ENCODE results near the gene AGBL4.

The AGBL4 gene

GRCh38 chr1:48566492-48566891 is 1457.3 kb downstream of the AGBL4 start:
- H2AK5ac ChIP-seq (ENCODE audit: low read length, severe bottlenecking) = no peak overlapping the region
- H4K91ac ChIP-seq (ENCODE audit: low read length) = no peak overlapping the region
- H3K18ac ChIP-seq (ENCODE audit: low read depth in 1 of 2, low read length in 2 of 2) = no peak overlapping the region
- H3K4me3 ChIP-seq (ENCODE audit: insufficient read depth in 1 of 2, low read depth in 1 of 2, low read length in 2 of 2) = no peak overlapping the region
- DNase-seq = no peak
- WGBS = 62% methylated on average over 2 of the region's 2 CpGs
- no peaks in the 10 kb centered on the region for H3K4me1 ChIP-seq (ENCODE audit: control insufficient read depth, insufficient read depth, low read depth, low read length)
- no peaks in the 10 kb centered on the region for H3K9me3 ChIP-seq (ENCODE audit: control insufficient read depth, low read length)
- H2BK120ac ChIP-seq (ENCODE audit: low read depth, low read length) = no peak overlapping the region
- H2BK5ac ChIP-seq (ENCODE audit: low read depth, low read length, poor library complexity, severe bottlenecking) = no peak overlapping the region
- no peaks in the 10 kb centered on the region for H3K36me3 ChIP-seq (ENCODE audit: control insufficient read depth in 1 of 2, insufficient read depth in 2 of 2, low read depth in 1 of 2, low read length in 2 of 2)
- no peak overlapping the region for H3K4me2 ChIP-seq (ENCODE audit: low read length, poor library complexity, severe bottlenecking)
- H3K27ac ChIP-seq (ENCODE audit: low read length, poor library complexity, severe bottlenecking) = no peak overlapping the region
- H3K79me1 ChIP-seq (replicated peaks; ENCODE audit: low read length, poor library complexity, severe bottlenecking) = no peaks in the 10 kb centered on the region
- no peak overlapping the region for H4K8ac ChIP-seq (ENCODE audit: low read length)
- no peak overlapping the region for H2AFZ ChIP-seq (ENCODE audit: low read depth, low read length)
- no peak overlapping the region for H2BK15ac ChIP-seq (ENCODE audit: low read depth, poor library complexity, severe bottlenecking)
- H3K23ac ChIP-seq (ENCODE audit: low read length in 2 of 2) = no peak overlapping the region
- no peak overlapping the region for H2BK12ac ChIP-seq (ENCODE audit: low read length in 2 of 2)
- H3K4ac ChIP-seq (ENCODE audit: low read depth in 1 of 2, low read length in 2 of 2) = no peak overlapping the region
- H3K14ac ChIP-seq (ENCODE audit: low read length in 2 of 2) = no peak overlapping the region
- no peak overlapping the region for H3K9ac ChIP-seq (ENCODE audit: low read length)
- peaks cover 4 to 11% of the 10 kb centered on the region in 2 experiments for H3K27me3 ChIP-seq (ENCODE audit: control insufficient read depth in 1 of 2, insufficient read depth in 1 of 2, low read length in 2 of 2)

- H4K8ac ChIP-seq (ENCODE audit: low read length) = no peak overlapping the region
- H3K23ac ChIP-seq (ENCODE audit: low read length in 2 of 2) = no peak overlapping the region
- no peak overlapping the region for H3K18ac ChIP-seq (ENCODE audit: low read depth in 1 of 2, low read length in 2 of 2)
- no peak overlapping the region for H2BK15ac ChIP-seq (ENCODE audit: low read depth, poor library complexity, severe bottlenecking)
- no peak overlapping the region for H3K27ac ChIP-seq (ENCODE audit: low read length, poor library complexity, severe bottlenecking)
- H3K4ac ChIP-seq (ENCODE audit: low read depth in 1 of 2, low read length in 2 of 2) = no peak overlapping the region
- no peak overlapping the region for H3K9ac ChIP-seq (ENCODE audit: low read length)
- H4K91ac ChIP-seq (ENCODE audit: low read length) = no peak overlapping the region
- WGBS = 42% methylated on average over 1 of the region's 1 CpG
- H3K4me2 ChIP-seq (ENCODE audit: low read length, poor library complexity, severe bottlenecking) = no peak overlapping the region
- H2BK12ac ChIP-seq (ENCODE audit: low read length in 2 of 2) = no peak overlapping the region
- peaks cover 0 to 11% of the 10 kb centered on the region in 2 experiments for H3K27me3 ChIP-seq (ENCODE audit: control insufficient read depth in 1 of 2, insufficient read depth in 1 of 2, low read length in 2 of 2)
- H3K36me3 ChIP-seq (ENCODE audit: control insufficient read depth in 1 of 2, insufficient read depth in 2 of 2, low read depth in 1 of 2, low read length in 2 of 2) = no peaks in the 10 kb centered on the region
- no peak overlapping the region for H2BK120ac ChIP-seq (ENCODE audit: low read depth, low read length)
- no peaks in the 10 kb centered on the region for H3K4me1 ChIP-seq (ENCODE audit: control insufficient read depth, insufficient read depth, low read depth, low read length)
- no peak overlapping the region for H2BK5ac ChIP-seq (ENCODE audit: low read depth, low read length, poor library complexity, severe bottlenecking)
- H3K4me3 ChIP-seq (ENCODE audit: insufficient read depth in 1 of 2, low read depth in 1 of 2, low read length in 2 of 2) = no peak overlapping the region
- no peak overlapping the region for H2AK5ac ChIP-seq (ENCODE audit: low read length, severe bottlenecking)
- H3K14ac ChIP-seq (ENCODE audit: low read length in 2 of 2) = no peak overlapping the region
- DNase-seq = no peak
- H2AFZ ChIP-seq (ENCODE audit: low read depth, low read length) = no peak overlapping the region
- no peaks in the 10 kb centered on the region for H3K79me1 ChIP-seq (replicated peaks; ENCODE audit: low read length, poor library complexity, severe bottlenecking)
- H3K9me3 ChIP-seq (ENCODE audit: control insufficient read depth, low read length) = no peaks in the 10 kb centered on the region
Measured at GRCh38 chr1:48563021-48563420, 1460.7 kb downstream of the AGBL4 start.

- H3K4me2 ChIP-seq (ENCODE audit: low read length, poor library complexity, severe bottlenecking) = no peak overlapping the region
- no peak overlapping the region for H4K91ac ChIP-seq (ENCODE audit: low read length)
- H3K9me3 ChIP-seq (ENCODE audit: control insufficient read depth, low read length) = no peaks in the 10 kb centered on the region
- H3K36me3 ChIP-seq (ENCODE audit: control insufficient read depth in 1 of 2, insufficient read depth in 2 of 2, low read depth in 1 of 2, low read length in 2 of 2) = no peaks in the 10 kb centered on the region
- no peak overlapping the region for H4K8ac ChIP-seq (ENCODE audit: low read length)
- no peak for DNase-seq
- no peak overlapping the region for H2AK5ac ChIP-seq (ENCODE audit: low read length, severe bottlenecking)
- peaks cover 0 to 16% of the 10 kb centered on the region in 2 experiments for H3K27me3 ChIP-seq (ENCODE audit: control insufficient read depth in 1 of 2, insufficient read depth in 1 of 2, low read length in 2 of 2)
- H3K79me1 ChIP-seq (replicated peaks; ENCODE audit: low read length, poor library complexity, severe bottlenecking) = no peaks in the 10 kb centered on the region
- no peak overlapping the region for H2BK12ac ChIP-seq (ENCODE audit: low read length in 2 of 2)
- no peak overlapping the region for H2AFZ ChIP-seq (ENCODE audit: low read depth, low read length)
- no peak overlapping the region for H3K9ac ChIP-seq (ENCODE audit: low read length)
- no peaks in the 10 kb centered on the region for H3K4me1 ChIP-seq (ENCODE audit: control insufficient read depth, insufficient read depth, low read depth, low read length)
- no peak overlapping the region for H3K27ac ChIP-seq (ENCODE audit: low read length, poor library complexity, severe bottlenecking)
- H3K4ac ChIP-seq (ENCODE audit: low read depth in 1 of 2, low read length in 2 of 2) = no peak overlapping the region
- 86% methylated on average over 1 of the region's 1 CpG for WGBS
- no peak overlapping the region for H2BK5ac ChIP-seq (ENCODE audit: low read depth, low read length, poor library complexity, severe bottlenecking)
- H2BK15ac ChIP-seq (ENCODE audit: low read depth, poor library complexity, severe bottlenecking) = no peak overlapping the region
- H3K4me3 ChIP-seq (ENCODE audit: insufficient read depth in 1 of 2, low read depth in 1 of 2, low read length in 2 of 2) = no peak overlapping the region
- no peak overlapping the region for H2BK120ac ChIP-seq (ENCODE audit: low read depth, low read length)
- H3K18ac ChIP-seq (ENCODE audit: low read depth in 1 of 2, low read length in 2 of 2) = no peak overlapping the region
- H3K14ac ChIP-seq (ENCODE audit: low read length in 2 of 2) = no peak overlapping the region
- no peak overlapping the region for H3K23ac ChIP-seq (ENCODE audit: low read length in 2 of 2)
Measured at GRCh38 chr1:48561444-48561843, 1462.3 kb downstream of the AGBL4 start.

- Histone ChIP-seq H3K4me2 (ENCODE audit: low read length, poor library complexity, severe bottlenecking) (no peak overlapping the region), H4K8ac (ENCODE audit: low read length) (no peak overlapping the region), H2AK5ac (ENCODE audit: low read length, severe bottlenecking) (no peak overlapping the region), H3K9ac (ENCODE audit: low read length) (no peak overlapping the region), H3K4me3 (ENCODE audit: insufficient read depth in 1 of 2, low read depth in 1 of 2, low read length in 2 of 2) (no peak overlapping the region), H2BK12ac (ENCODE audit: low read length in 2 of 2) (no peak overlapping the region), H3K14ac (ENCODE audit: low read length in 2 of 2) (no peak overlapping the region), H3K79me1 (replicated peaks; ENCODE audit: low read length, poor library complexity, severe bottlenecking) (no peaks in the 10 kb centered on the region), H3K23ac (ENCODE audit: low read length in 2 of 2) (no peak overlapping the region), H2BK15ac (ENCODE audit: low read depth, poor library complexity, severe bottlenecking) (no peak overlapping the region), H3K27ac (ENCODE audit: low read length, poor library complexity, severe bottlenecking) (no peak overlapping the region), H4K91ac (ENCODE audit: low read length) (no peak overlapping the region), H2BK5ac (ENCODE audit: low read depth, low read length, poor library complexity, severe bottlenecking) (no peak overlapping the region), H3K18ac (ENCODE audit: low read depth in 1 of 2, low read length in 2 of 2) (no peak overlapping the region), H2BK120ac (ENCODE audit: low read depth, low read length) (no peak overlapping the region), H3K36me3 (ENCODE audit: control insufficient read depth in 1 of 2, insufficient read depth in 2 of 2, low read depth in 1 of 2, low read length in 2 of 2) (no peaks in the 10 kb centered on the region), H3K4ac (ENCODE audit: low read depth in 1 of 2, low read length in 2 of 2) (no peak overlapping the region), H2AFZ (ENCODE audit: low read depth, low read length) (no peak overlapping the region), H3K4me1 (ENCODE audit: control insufficient read depth, insufficient read depth, low read depth, low read length) (no peaks in the 10 kb centered on the region), H3K27me3 (ENCODE audit: control insufficient read depth in 1 of 2, insufficient read depth in 1 of 2, low read length in 2 of 2) (peaks cover 0 to 16% of the 10 kb centered on the region in 2 experiments), H3K9me3 (ENCODE audit: control insufficient read depth, low read length) (no peaks in the 10 kb centered on the region)
- DNase-seq = no peak
Measured at GRCh38 chr1:48560577-48560976, 1463.2 kb downstream of the AGBL4 start.

Data from mesenchymal stem cell (in vitro differentiated cells and primary cell).